GM18526 (cell line): ENCODE results near the gene HES3.

Experiments
- POLR2A ChIP-seq: IDR thresholded peaks from 3 replicates; pipeline ENCODE4 v1.6.1; 2011; ENCODE audit not compliant: insufficient read length; ENCODE audit errors: extremely low read depth

Gene HES3

DNA sequence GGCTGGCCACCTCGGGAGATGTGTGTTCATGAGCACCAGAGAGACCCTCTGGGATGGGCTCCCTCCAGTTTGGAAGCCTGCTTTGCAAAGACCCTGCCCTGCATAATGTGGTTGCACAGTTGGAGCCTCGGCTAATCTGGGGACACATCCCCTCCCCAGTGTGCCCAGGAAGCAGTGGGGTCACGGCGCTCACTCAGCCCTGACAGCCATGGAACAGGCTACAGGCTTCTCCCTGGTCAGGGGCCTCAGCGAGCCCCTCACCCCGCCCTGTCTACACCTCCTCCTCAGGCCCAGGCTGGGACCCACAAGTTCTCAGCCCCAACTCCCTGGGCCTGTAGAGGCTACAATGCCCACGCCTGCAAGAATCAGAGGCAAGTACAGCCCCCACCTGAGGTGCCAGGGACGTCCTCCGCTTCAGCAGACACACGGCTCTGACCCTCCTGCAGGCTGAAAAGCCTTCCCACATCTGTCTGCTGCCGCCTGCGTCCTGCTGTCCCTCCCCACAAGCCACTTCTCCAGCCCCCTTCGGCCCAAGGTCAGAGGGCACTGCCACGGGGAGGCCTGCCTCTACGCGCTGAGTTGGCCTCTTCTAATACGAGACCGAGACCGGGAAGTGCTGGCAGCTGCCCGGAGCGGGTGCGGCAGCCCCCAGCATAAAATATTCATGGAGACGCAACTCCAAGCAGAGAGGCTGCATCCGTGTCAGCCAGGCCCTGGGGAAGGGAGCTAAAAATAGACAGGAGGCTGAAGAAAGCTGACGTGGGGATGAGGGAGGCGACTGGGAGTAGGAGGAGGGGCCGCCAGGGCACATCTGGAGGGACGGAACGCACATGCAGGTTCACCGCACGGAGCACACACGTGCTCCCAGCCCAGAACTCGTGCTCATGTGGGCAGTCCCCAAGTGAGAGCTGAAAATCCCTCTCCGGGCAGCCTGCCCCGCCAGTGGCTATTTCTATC lies 32.1 kb downstream of the HES3 start:
- TF ChIP-seq POLR2A, result no peak

DNA sequence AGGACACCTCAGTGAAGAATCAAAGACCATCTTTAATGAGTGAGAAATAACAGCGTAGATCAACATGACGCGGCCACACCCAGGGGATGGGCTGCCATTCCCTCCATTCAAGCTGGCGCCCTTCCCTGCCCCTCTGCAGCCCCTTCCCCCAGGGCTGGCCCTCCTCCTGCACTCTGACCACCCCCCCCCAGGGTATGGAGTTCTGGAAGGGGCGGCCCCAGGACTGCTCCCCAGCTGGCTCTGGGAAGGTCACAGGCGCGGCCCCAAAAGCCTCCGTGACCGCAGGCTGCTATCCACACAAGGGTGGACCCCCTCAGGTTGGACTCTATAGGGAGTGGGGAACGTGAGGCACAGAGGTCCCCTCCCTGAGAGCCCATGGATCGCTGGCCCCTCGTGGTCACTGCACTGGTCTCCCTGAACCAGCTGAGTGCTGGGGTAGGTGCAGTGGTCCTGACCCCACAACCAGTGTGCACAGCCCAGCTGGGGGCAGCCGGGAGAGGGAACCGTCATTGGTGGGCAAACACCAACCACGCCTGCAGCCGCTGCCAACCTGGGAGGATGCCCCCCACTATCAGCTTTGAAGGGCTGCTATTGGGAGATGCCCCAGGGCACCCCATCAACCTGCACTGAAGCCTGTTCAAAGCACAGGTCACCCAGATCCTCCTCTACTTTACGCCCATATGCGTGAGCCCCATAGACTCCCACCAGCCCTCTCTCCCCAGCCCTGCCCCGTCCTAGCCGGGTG lies 33.0 kb downstream of the HES3 start:
- no peak for TF ChIP-seq POLR2A

DNA sequence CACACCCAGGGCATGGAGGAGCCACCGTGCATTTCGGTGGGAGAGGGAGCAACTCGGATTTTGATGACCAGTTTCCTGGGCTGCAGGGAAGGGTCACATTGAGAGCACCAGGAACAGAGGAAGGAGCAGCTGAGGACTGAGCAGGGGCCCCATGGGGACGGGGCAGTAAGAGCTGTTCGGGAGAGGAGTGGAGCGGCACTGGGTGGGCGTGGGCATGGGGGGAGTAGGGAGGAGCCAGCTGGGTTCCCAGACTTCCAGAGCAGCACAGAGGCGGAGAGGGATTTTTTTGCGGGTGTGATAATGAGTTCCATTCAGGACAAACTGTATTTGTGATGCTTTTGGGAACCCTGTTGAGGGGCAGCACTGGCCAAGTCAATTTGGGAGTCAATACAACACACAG lies 34.3 kb downstream of the HES3 start:
- TF ChIP-seq POLR2A, result no peak

DNA sequence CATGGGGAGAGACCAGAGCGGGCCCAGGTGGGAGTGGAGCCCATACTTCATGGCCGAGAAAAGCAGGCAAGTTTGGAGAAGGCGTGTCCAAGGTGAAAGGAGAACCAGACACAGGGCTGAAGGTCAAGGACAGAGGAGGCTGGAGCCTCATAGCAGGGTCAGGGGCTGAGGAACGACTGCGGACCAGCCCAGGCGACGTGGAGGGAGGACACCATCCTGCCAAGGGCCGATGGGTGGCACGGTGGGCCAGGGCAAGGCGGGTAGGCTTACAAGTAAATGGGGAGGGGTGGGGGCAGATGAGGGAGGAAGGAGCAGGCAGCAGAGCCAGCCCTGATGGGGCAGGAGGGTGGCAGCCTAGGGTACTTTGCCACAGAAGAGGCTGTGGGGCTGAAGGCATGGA lies 35.1 kb downstream of the HES3 start:
- no peak for TF ChIP-seq POLR2A

DNA sequence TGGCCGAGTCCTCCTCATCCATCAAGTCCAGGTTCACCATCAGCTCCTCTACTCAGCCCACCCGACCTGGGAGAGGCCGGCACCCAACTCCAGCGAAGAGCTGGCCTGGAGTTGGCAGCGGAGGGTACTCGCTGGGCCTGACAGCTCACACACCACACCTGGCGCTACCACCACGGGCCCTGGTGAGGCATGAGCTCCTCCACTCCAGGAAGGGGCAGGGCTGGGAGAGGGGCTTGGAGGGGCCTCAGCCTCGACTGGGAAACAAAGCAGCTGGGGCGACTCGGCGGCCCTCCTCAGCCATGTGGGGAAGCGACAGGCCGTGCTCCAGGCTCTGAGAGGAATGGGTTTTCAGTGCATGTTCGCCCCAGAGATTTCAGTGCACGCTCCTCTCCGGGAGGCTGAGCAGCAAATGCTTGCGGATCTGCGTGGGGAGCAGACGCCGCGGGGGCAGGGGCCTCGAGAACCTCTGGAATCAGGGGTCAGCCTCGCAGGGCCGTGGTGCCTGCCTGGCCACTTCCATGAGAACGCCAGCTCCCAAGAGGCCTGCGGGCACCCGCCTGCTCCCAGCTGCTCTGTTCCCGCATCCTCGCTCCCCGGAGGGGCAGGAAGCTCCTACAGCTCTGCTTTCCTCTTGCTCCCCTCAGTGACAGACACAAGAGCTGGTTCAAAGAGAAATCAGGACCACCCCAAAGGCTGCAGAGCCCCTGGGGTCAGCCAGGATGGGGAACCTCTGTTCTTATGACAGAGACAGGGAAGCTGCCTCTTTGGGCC lies 35.8 kb downstream of the HES3 start:
- TF ChIP-seq POLR2A, result no peak

DNA sequence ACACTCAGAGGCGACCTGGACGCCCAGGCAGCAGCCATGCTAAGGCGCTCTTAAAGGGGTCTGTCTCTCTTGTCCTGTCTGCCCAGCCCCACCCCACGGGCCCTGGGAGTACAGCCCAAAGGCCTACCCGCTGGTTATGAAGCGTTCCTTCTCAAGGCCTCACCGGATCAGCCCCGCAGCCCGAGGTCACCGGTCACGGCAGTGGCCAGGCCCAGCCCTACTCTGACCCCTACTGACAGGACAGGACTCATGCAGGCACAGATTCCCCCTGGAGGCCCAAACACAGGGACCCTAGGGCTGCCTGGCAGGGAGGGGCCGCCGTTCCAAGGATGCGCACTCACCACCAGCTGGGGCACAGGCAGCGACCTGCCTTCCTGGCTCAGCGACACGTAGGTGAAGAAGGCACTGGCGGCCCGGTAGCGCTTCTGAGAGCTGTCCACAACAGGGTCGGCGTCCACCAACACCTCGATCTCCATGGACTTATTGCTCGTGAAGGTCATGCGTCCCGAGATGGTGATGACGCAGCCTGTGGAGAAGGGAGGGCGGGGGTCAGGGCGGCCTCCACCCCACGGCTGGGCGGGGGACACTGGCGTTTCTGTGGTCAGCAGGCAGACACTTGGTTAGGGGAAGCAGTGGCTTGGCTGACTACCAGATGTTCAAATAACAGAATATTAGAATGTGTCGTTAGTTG lies 36.9 kb downstream of the HES3 start:
- no peak for TF ChIP-seq POLR2A

DNA sequence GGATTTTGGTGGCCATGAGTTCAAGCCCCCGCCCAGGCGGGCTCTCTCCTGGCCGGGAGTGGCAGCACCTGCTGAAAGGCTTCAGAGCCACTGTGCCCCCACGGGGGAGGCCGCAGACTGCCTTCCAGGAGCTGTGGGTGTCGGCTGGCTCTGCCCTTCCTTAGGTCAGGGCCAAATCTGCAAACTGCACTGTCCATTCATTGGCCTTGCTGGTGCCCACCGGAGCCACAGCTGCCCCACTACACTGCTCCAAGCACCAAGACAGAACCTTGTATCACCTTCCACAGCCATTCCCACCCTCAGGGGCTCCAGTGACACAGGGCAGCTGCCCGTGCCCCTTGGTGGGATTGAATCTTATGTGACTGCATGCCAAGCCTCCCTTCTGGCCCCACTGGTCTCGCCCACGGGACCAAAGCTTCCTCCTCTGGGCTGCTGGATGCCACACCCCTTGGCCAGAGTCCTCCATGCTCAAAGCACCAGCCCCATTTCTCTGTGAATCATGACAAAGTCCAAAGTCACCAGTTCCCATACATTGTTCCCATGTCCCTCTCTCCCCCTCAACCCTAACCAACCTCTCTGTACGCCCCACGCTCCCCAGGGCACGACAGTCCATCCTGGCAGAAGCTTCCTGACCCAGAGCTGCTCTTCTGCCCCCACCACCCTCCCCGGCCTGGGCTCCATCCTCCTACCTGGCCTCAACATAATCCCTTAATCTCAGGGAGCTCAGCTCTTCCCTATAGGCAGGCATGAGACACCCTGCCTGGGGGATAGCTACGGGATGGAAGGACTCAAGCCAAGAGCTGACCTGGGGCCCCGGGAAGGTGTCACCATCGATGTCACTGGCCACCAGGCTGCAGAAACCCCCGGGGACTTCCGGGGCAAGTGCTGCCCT lies 37.8 kb downstream of the HES3 start:
- TF ChIP-seq POLR2A, result no peak

DNA sequence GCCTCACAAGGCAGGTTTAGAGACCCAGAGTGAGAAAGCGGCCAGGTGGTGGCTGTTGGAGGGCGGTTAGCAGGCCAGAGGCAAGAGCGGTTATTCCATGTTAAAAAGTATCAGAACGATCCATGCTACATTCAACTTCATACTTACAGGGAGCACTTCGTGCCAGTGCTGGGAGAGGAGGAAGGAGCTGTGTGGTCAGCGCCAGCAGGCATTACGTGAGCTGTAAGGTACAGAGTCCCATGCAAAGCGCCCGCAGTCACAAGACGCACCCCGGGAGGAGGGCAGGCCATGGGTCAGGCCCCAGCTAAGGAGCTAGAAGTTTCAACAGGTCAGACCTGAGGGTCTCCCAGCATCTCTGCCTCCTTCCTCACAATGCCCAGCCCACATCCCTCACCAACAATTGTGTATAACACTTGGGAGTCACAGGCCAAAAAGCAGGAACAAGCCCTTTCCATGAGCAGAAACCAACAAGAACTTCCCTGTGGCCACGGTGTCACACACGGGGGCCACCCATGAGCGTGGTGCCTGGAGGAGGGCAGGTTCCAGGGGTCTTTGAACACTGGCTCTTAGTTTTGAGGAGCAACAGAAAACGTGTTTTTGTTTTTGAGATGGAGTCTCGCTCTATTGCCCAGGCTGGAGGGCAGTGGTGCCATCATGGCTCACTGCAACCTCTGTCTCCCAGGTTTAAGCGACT lies 38.7 kb downstream of the HES3 start:
- TF ChIP-seq POLR2A, result no peak

DNA sequence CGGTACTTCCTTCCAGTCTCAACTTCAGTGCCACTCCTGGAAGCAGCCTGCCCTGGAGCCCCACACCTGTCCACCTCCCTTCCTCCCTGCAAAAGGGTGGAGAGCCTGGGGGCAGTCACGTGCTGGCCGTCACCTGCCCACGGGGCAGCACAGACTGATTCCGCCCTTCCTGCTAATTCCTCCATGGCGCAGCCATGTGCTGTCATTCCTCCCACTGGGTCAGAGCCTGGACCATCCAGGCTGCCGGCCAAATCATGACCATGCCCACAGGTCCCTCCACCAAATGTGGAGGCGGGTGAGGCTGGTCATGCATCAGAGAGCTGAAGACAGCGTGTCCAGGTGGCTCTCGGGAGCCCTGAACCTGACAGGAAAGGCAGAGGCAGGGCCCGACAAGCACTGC lies 41.4 kb downstream of the HES3 start:
- TF ChIP-seq POLR2A, result no peak

DNA sequence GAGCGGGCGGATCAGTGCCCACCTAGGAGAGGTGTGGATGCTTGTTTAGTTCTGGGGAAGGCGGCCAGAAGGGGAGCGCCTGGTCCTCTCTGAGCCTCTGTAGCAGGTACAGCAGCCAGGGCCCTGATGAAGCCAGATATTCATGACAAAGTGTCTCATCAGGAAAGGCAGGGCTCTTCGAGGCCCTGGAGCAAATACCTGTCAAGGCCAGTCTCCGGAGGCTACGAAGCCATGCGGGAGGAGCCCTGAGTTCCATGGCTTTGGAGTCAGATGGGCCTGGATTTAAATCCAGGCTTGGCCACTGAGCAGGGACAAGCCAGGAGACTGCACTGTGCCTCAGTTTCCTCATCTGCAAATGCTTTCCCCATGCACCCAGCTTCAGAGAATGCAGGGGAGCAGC lies 42.3 kb downstream of the HES3 start:
- TF ChIP-seq POLR2A, result no peak

DNA sequence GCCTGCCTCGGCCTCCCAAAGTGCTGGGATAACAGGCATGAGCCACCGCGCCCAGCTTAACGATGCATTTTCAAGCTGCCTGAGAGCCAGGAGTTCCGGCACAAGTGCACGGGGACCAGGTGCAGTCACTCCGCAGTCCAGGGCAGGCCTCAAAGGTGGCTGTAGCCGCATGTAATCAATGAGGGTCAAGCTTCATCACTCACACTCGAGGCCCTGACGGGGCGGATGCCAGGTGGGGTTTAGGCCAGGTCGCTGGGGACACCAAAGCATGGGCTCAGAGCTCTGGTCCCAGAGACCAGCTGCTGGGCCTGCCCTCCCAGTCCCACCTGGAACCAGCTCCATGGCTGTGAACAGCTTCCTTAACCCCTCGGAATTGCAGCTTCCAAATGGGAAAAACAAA lies 43.0 kb downstream of the HES3 start:
- no peak for TF ChIP-seq POLR2A

DNA sequence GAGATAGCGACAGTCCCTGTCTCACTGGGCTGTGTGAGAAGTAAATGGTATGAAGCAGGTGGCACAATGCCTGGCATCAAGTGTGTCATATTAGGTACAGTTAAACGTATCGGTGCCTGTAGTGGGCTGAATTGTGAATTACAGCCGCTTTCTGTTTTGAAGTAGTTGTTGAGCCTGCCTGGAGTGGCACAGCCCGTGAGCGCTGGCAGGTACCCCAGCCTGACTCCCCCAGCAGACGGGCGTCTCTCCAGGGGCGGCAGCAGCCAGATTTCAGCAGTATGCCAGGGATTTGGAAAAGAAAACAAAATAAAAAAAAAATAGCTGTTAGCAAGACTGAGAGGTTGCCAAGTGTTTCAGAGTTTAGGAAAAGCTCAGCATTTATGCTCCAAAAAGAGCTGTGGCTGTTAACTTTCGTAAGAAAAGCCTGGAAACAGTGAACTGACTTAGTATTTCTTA lies 43.5 kb downstream of the HES3 start:
- no peak for TF ChIP-seq POLR2A

DNA sequence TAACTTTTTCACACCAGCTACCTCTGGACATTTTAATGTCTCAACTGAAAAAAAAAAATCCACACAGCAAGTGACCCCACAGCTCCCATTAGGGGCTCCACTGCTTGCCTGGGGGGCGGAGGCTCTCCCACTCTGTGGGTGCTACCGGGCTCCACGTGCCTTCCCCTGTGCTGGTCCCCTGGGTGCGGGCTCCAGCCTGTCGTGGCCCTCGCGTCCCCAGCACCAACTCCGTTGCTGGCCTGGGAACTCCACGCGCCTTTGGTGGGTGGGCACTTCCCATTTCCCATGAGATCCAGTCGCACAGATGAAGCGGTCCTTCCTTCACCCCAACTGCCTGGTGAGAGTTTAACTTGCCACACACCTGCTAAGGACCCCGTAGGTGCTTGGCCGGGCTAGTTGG lies 44.0 kb downstream of the HES3 start:
- no peak for TF ChIP-seq POLR2A

DNA sequence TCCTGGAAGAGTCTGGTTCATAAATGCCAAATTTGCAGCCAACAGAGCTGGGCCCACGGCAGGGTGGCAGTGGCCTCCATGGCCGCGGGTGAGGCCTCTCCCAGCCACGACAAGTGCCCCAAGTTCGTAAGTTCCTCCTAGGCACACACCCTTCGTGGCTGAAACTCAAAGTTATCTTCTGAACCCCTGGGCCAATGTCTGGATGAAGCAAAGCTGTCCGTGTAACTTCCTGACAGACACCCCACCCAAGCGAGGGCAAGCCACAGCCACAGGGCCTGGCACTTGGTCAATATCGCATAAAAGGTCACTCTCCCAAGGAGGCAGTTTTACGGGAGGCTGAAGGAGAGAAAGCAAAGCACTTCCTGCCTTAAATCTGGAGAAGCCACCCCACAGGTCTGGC lies 44.7 kb downstream of the HES3 start:
- no peak for TF ChIP-seq POLR2A

DNA sequence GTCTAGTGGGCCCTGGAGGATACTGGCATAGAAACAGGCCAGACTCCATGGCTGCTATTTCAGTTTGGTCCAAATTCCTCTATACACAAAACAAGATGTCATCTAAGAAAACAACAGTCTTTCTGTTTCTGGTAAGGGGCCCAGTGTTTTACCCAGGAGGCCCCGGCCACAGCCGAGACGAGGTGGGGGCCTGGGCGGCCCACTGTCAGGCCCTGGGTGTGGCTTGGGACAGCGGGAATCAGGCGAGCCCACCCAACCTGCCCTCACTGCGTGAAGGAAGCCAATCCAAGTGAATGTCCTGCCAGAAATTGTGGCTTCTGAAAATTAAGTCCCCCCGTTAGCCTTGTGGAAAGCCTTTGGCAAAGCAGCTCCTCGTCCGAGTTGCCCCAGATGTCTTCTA lies 48.1 kb downstream of the HES3 start:
- no peak for TF ChIP-seq POLR2A
